Hepatocyte (in vitro differentiated cells): Measurements from ENCODE around the gene PWP2.
"Not testable (repeated sequence)": the region's sequence is repeated elsewhere in the genome, so short reads cannot be mapped to it uniquely, and the experiment has no call there.

ENCODE experiments used
- CTCF ChIP-seq: fragments of 200-600 bp; sonication (generic); IDR thresholded peaks from 2 replicates; pipeline ENCODE4 v1.5.1; 2016; ENCODE audit warnings: antibody characterized with exemption, mild to moderate bottlenecking; ENCODE audit not compliant: poor library complexity
- EZH2 ChIP-seq: fragments of 200-600 bp; sonication (generic); IDR thresholded peaks from 2 replicates; pipeline ENCODE4 v1.6.1; 2016; ENCODE audit warnings: antibody characterized with exemption, mild to moderate bottlenecking, borderline replicate concordance
- EZH2phosphoT487 ChIP-seq: fragments of 200-600 bp; sonication (generic); IDR thresholded peaks from one replicate; pipeline ENCODE4 v1.6.1; 2018; ENCODE audit warnings: antibody characterized with exemption, mild to moderate bottlenecking, low read depth, moderate library complexity; ENCODE audit not compliant: unreplicated experiment, severe bottlenecking

- not testable (repeated sequence) for TF ChIP-seq CTCF, EZH2phosphoT487, EZH2
These were observed 63.1 kb downstream of the PWP2 start for GRCh38 chr21:44170326-44170725.
